GM12892 (cell line): ENCODE measurements around the gene ZNF408.

ENCODE experiments used
- DNase-seq: peaks from one replicate; pipeline ENCODE4 v3.0.0; 2011; ENCODE audit not compliant: insufficient read length
- FAIRE-seq: peaks from 2 replicates; lab custom pipeline; 2011; peaks lifted over from hg19 to GRCh38; lab: Jason Lieb, UNC
- POLR2A ChIP-seq: IDR thresholded peaks from 2 replicates; pipeline ENCODE4 v1.6.1; 2011; ENCODE audit warnings: low read depth, low read length, control low read depth
- POLR2AphosphoS5 ChIP-seq: IDR thresholded peaks from 2 replicates; pipeline ENCODE4 v1.6.1; 2011; ENCODE audit warnings: low read depth, low read length, control low read depth
- TAF1 ChIP-seq: IDR thresholded peaks from 2 replicates; pipeline ENCODE4 v1.6.1; 2011; ENCODE audit warnings: low read depth, mild to moderate bottlenecking, control low read depth, low read length, borderline replicate concordance

ZNF408 gene

GRCh38 chr11:46676436-46677158 is 24.2 kb upstream of the ZNF408 start:
- TF ChIP-seq POLR2A (no peak), POLR2AphosphoS5 (peak; percentile 19; the same call in 1 of the 2 replicates)
- FAIRE-seq (no peak), DNase-seq (no peak)

- DNase-seq (no peak), FAIRE-seq (no peak)
- TF ChIP-seq POLR2AphosphoS5 (no peak), TAF1 (no peak), POLR2A (no peak)
Measured at GRCh38 chr11:46677169-46677568, 23.7 kb upstream of the ZNF408 start.

- no peak for DNase-seq
- no peak for TF ChIP-seq POLR2AphosphoS5
- no peak for TF ChIP-seq POLR2A
- TF ChIP-seq TAF1, result no peak
- FAIRE-seq, result no peak
Measured at GRCh38 chr11:46677991-46678740, 22.7 kb upstream of the ZNF408 start.

- FAIRE-seq (no peak), DNase-seq (no peak)
- no peak for TF ChIP-seq POLR2A
- no peak for TF ChIP-seq POLR2AphosphoS5
- TF ChIP-seq TAF1, result no peak
Measured at GRCh38 chr11:46678741-46679130, 22.1 kb upstream of the ZNF408 start.

- FAIRE-seq, result no peak
- DNase-seq, result no peak
- TF ChIP-seq POLR2AphosphoS5 (no peak), POLR2A (no peak), TAF1 (no peak)
Measured at GRCh38 chr11:46679241-46680163, 21.3 kb upstream of the ZNF408 start.

- no peak for DNase-seq
- no peak for TF ChIP-seq POLR2A
- TF ChIP-seq TAF1, result no peak
- TF ChIP-seq POLR2AphosphoS5, result no peak
- FAIRE-seq, result no peak
Measured at GRCh38 chr11:46680164-46680760, 20.6 kb upstream of the ZNF408 start.

- no peak for TF ChIP-seq POLR2A
- no peak for TF ChIP-seq POLR2AphosphoS5
- TF ChIP-seq TAF1, result no peak
- FAIRE-seq (no peak), DNase-seq (no peak)
Measured at GRCh38 chr11:46680815-46681214, 20.0 kb upstream of the ZNF408 start.

- FAIRE-seq (no peak), DNase-seq (no peak)
- TF ChIP-seq POLR2AphosphoS5 (no peak), POLR2A (no peak), TAF1 (no peak)
Measured at GRCh38 chr11:46681814-46682213, 19.0 kb upstream of the ZNF408 start.

- TF ChIP-seq TAF1 (no peak), POLR2A (no peak), POLR2AphosphoS5 (no peak)
- no peak for DNase-seq
- FAIRE-seq, result no peak
Measured at GRCh38 chr11:46682773-46683752, 17.8 kb upstream of the ZNF408 start.

- FAIRE-seq (no peak), DNase-seq (no peak)
- TF ChIP-seq POLR2A (no peak), TAF1 (no peak), POLR2AphosphoS5 (no peak)
Measured at GRCh38 chr11:46684367-46684766, 16.5 kb upstream of the ZNF408 start.
